Omental fat pad (tissue), 4 donors: ENCODE measurements around the gene NPPA. TPM values are rescaled to one million over a fixed set of nuclear protein-coding genes. Genes with fewer than 3 reads are reported as not detected.

ENCODE experiments used
- ATAC-seq: fragments of 150-250 bp; one replicate; pipeline ENCODE4 v1.9.1; 2016; ENCODE audit warnings: mild to moderate bottlenecking, moderate library complexity; ENCODE audit not compliant: low FRiP score
- DNase-seq: peaks from one replicate; pipeline ENCODE4 v3.0.0-alpha.2; 2019; ENCODE audit warnings: low spot score
- total RNA-seq, 4 donors: library from RNA; depleted of rRNA; stranded (reverse); fragments of >200 nt; gene quantifications; one replicate each; pipeline ENCODE4 v1.1.0, GENCODE V29; 2016
- TF ChIP-seq, protein P1 (sequence below), 3 donors: fragments of 450-650 bp; IDR thresholded peaks; one replicate each; pipeline ENCODE4 v1.5.1; 2016 to 2017; ENCODE audit warnings: antibody characterized with exemption in 3 of 3, mild to moderate bottlenecking in 3 of 3, moderate library complexity in 2 of 3

The NPPA gene
- total RNA-seq, 4 donors from 2014 or later, result not detected

DNA sequence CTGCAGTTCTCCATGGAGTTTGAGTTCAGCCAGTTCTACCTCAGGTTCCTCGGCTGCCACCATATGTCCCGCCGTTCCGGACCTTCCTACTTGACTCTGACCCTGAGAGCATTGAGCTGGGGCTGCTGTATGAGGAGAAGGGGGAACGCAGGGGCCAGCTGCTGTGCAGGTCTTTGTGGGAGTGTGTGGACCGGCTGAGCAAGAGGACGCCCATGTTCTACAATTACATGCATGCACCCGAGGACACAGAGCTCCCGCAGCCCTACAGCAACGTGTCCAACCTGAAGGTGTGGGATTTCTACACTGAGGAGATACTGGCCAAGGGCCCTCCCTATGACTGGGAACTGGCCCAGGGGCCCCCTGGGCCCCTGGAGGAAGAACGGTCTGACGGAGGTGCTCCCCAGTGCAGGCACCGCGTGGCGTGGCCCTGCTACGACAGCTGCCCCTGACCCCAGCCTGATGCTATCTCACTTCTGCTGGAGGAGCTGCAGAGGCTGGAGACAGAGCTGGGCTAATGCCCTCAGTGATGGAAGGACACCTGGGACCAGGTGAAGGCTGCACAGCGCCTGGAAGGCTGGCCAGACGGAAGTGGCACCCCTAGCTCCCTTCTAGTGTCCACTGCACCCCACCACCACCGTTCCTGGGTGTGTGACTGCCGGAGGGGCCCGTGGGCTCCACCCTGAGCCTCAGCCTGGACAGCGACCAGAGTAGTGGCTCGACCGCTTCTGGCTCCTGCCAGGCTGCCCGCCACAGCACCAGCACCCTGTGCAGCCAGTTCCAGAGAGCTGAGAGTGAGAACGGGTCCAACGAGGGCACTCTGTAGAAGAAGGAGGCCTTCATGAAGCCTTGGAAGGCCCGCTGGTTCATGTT, 32.0 kb upstream of the NPPA start:
- ATAC-seq (no peak), DNase-seq (no peak)
- TF ChIP-seq, protein P1, sequence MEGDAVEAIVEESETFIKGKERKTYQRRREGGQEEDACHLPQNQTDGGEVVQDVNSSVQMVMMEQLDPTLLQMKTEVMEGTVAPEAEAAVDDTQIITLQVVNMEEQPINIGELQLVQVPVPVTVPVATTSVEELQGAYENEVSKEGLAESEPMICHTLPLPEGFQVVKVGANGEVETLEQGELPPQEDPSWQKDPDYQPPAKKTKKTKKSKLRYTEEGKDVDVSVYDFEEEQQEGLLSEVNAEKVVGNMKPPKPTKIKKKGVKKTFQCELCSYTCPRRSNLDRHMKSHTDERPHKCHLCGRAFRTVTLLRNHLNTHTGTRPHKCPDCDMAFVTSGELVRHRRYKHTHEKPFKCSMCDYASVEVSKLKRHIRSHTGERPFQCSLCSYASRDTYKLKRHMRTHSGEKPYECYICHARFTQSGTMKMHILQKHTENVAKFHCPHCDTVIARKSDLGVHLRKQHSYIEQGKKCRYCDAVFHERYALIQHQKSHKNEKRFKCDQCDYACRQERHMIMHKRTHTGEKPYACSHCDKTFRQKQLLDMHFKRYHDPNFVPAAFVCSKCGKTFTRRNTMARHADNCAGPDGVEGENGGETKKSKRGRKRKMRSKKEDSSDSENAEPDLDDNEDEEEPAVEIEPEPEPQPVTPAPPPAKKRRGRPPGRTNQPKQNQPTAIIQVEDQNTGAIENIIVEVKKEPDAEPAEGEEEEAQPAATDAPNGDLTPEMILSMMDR (IDR thresholded peaks at IDR 0.05), result no peak

GRCh38 chr1:11878891-11879190, 31.3 kb upstream of the NPPA start:
- TF ChIP-seq, protein P1 (IDR thresholded peaks at IDR 0.05), result no peak
- ATAC-seq (no peak), DNase-seq (no peak)

GRCh38 chr1:11878081-11878890, 30.7 kb upstream of the NPPA start:
- no peak for ATAC-seq
- TF ChIP-seq, protein P1 (IDR thresholded peaks at IDR 0.05), result no peak
- no peak for DNase-seq

DNA sequence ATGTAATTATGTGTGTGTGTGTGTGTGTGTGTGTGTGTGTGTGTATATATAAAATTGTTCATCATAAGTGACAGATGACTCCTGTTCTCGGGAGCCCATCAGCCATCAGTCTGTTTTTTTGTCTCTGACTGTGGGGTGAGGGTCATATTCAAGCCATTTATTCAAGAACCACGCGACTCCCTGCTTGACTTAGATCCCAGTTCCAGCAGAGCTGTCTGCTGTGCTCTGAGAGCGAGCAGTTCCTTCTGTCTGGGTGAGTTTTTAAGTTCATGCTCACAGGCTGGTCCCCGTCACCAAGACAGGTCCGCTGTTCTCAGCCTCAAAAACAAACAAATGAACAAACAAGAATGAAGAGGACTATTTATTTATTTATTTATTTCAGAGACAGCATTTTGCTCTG, 29.5 kb upstream of the NPPA start:
- no peak for DNase-seq
- TF ChIP-seq, protein P1 (IDR thresholded peaks at IDR 0.05), result no peak
- ATAC-seq, result no peak

- DNase-seq (no peak), ATAC-seq (no peak)
- TF ChIP-seq, protein P1 (IDR thresholded peaks at IDR 0.05), result no peak
Measured at GRCh38 chr1:11875094-11875493, 27.5 kb upstream of the NPPA start.

DNA sequence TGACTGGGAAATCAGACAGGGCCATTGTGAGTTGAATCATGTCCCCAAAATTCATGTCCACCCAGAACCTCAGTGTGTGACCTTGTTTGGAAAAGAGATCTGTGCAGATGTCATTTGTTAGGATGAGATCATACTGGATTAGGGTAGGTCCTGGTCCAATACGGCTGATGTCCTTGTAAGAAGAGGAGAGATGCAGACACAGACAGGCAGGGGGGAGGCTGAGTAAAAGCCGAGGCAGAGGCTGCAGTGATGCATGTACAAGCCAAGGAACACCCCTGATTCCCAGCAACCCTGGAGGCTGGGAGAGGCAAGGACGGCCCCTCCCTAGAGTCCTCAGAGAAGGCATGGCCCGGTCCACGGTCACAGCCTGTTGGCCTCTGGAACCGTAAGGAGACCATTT, 27.0 kb upstream of the NPPA start:
- DNase-seq (no peak), ATAC-seq (no peak)
- TF ChIP-seq, protein P1 (IDR thresholded peaks at IDR 0.05), result no peak

DNA sequence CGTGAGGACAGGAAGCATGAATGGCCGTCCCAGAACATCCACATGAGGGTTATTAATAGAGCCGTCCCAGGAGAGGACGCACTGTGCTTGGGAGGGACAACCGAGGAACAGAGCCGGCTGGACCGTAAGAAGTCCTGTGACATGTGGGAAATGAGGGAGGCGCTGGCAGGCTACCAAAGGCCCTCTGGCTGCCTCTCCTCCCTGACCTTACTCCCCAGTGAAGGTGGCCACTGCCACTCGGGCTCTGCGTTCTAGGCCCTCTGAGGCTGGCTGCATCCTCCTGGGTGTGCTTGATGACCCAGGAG, 26.6 kb upstream of the NPPA start:
- no peak for ATAC-seq
- no peak for DNase-seq
- TF ChIP-seq, protein P1 (IDR thresholded peaks at IDR 0.05), result no peak
